ENCODE results near the gene KXD1.

GRCh38 chr19:18597809-18598660 lies 40.4 kb downstream of the KXD1 start:
- TF ChIP-seq CTCF (conservative IDR thresholded peaks at IDR 0.05 in 1 of 2, IDR thresholded peaks at IDR 0.05 in 1 of 2; ENCODE audit: low read depth in 1 of 2, low read length in 2 of 2) = no peak
- TF ChIP-seq EZH2 (IDR thresholded peaks at IDR 0.05; ENCODE audit: low read length, missing control alignments) = no peak
